Activated T-helper 1 cell treated with anti-CD3 and anti-CD28 coated beads, Interleukin-12 subunit alpha, Interleukin-12 subunit beta, Interleukin-2, Interleukin-4 antibody, amounts not matched to agents 30 ng/mL and 10 ng/mL and 1 ng/mL, durations not matched to agents 14 hours and 24 hours and 36 hours (primary cell): ENCODE data around the gene RECQL. TPM values are rescaled to one million over a fixed set of nuclear protein-coding genes. Genes with fewer than 3 reads are reported as not detected.
"Not testable (repeated sequence)": the region's sequence is repeated elsewhere in the genome, so short reads cannot be mapped to it uniquely, and the experiment has no call there.

Experiments
- DNase-seq: peaks from one replicate; pipeline ENCODE4 v3.0.0; 2021; ENCODE audit warnings: low spot score
- H3K27ac Mint-ChIP-seq: one replicate; pipeline ENCODE4 v1.8.0; 2021; ENCODE audit warnings: mild to moderate bottlenecking, mixed read lengths
- H3K27me3 Mint-ChIP-seq: one replicate; pipeline ENCODE4 v1.8.0; 2022; ENCODE audit warnings: mild to moderate bottlenecking, moderate library complexity, mixed read lengths; ENCODE audit not compliant: insufficient read depth
- H3K36me3 Mint-ChIP-seq: one replicate; pipeline ENCODE4 v1.8.0; 2021; ENCODE audit warnings: low read depth, mixed read lengths
- H3K4me1 Mint-ChIP-seq: one replicate; pipeline ENCODE4 v1.8.0; 2021; ENCODE audit warnings: low read depth, mixed read lengths
- H3K4me3 Mint-ChIP-seq: one replicate; pipeline ENCODE4 v1.8.0; 2021; ENCODE audit warnings: mild to moderate bottlenecking, moderate library complexity, mixed read lengths
- H3K9me3 Mint-ChIP-seq: one replicate; pipeline ENCODE4 v1.8.0; 2021; ENCODE audit warnings: mixed read lengths
- intact Hi-C: fragments of 100-400 bp; cut with micrococcal nuclease; formaldehyde crosslinking; loops from one replicate; pipeline ENCODE4 v1.15.1; 2024
- total RNA-seq: library from RNA; stranded (reverse); gene quantifications from 2 replicates; pipeline ENCODE4 v1.2.3, GENCODE V29; 2022

Gene RECQL
- total RNA-seq, 1 donor from 2014 or later = 56.4 TPM

DNA sequence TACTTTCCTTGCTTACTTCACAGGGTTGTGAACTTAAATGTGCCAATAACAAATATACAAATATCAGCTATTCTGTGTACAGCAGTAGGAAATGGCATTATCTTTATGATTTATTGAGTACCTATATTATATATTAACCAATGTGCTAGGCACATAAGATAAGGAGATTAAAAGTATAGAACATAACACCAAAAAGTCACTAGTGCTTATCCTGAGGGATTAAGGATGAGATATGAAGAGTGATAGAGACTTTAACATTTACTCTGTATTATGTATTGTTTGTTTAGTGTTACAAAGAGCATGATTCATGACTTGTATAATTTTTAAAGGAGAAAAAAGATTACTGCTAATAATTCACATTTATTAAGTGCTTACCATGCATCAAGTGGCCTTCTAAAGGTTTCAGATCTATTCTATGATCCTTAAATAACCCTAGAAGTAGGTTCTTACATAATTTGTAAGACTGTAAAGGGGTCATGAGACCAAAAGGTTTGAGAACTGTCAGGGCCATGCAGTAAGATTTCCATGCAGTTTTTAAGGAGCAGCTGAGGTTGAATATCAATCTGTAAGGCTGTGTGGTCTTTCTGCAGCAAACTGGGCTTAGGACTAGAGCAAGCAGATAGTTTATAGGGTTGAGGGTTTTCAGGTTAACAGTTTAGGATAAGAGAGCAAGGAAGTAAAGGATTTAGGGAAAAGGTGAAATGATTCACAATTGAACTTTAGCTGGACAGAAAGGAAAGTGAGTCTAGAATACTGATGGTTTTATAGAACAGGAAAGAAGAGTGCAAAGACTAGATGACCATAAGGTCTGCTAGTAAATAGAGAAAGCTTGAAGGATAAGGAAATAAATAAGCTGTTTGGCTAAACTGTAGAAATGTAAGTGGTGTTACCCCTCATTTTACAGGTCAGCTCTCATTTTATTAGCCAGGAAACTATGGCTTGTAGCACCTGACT lies 57.0 kb downstream of the RECQL start:
- H3K9me3 Mint-ChIP-seq = no peaks in the 10 kb centered on the region
- no peak overlapping the region for H3K27ac Mint-ChIP-seq
- H3K4me3 Mint-ChIP-seq = no peak overlapping the region
- H3K4me1 Mint-ChIP-seq = peaks cover 35% of the 10 kb centered on the region
- H3K27me3 Mint-ChIP-seq = no peaks in the 10 kb centered on the region
- intact Hi-C loops = no loop called here
- DNase-seq = no peak
- H3K36me3 Mint-ChIP-seq = peaks cover 55% of the 10 kb centered on the region

DNA sequence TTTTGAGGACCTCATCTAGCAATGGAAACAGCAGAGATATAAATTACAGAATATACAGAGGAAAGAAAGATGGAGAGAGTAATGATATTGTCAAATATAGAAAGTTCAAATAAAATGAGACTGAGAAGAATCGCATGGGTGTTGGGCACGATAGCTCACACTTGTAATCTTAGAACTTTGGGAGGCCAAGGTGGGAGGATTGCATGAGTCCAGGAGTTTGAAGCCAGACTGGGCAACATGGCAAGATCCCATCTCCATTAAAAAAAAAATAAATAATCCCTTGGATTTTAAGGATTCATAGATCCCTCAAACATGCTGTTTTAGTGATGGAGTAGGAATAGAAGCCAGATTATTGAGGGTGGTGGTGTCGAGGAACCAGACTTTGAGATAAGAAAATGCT lies 62.1 kb downstream of the RECQL start:
- DNase-seq = no peak
- peaks cover 5% of the 10 kb centered on the region for H3K27me3 Mint-ChIP-seq
- H3K9me3 Mint-ChIP-seq = no peaks in the 10 kb centered on the region
- peaks cover 41% of the 10 kb centered on the region for H3K4me1 Mint-ChIP-seq
- intact Hi-C loops = loop anchor here (2.0 to 10.0 kb wide), 3 partner anchors 37 to 605 kb away; partner anchors contain the start of gene CMAS
- H3K36me3 Mint-ChIP-seq = peaks cover 37% of the 10 kb centered on the region
- H3K27ac Mint-ChIP-seq = peak overlapping the region; percentile 95
- H3K4me3 Mint-ChIP-seq = peak overlapping the region; percentile 95

DNA sequence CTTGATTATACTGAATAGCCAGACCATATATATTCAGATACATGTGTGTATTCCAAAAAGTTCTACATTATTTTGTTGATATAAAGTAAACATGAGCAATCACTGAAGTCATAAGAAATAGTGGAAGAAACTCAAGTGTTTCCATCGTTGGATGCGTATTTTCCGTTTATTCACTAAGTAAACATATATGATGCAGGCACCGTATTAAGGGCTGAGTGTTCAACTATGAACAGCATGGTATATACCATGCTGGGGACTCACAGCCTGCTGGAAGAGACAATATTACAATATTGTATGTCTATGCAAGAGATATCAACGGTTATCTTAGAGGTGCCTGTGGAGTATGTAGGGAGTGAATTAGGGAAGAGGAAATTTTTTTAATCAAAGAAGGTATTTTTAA lies 62.8 kb downstream of the RECQL start:
- Mint-ChIP-seq H3K36me3 (peaks cover 33% of the 10 kb centered on the region), H3K27ac (peak overlapping the region; percentile 95), H3K4me1 (peaks cover 41% of the 10 kb centered on the region), H3K27me3 (peaks cover 5% of the 10 kb centered on the region), H3K9me3 (no peaks in the 10 kb centered on the region), H3K4me3 (peak overlapping the region; percentile 95)
- intact Hi-C loops = loop anchor here (1.0 to 10.0 kb wide), 4 partner anchors 38 to 606 kb away; partner anchors contain the start of genes CMAS and LDHB
- no peak for DNase-seq

DNA sequence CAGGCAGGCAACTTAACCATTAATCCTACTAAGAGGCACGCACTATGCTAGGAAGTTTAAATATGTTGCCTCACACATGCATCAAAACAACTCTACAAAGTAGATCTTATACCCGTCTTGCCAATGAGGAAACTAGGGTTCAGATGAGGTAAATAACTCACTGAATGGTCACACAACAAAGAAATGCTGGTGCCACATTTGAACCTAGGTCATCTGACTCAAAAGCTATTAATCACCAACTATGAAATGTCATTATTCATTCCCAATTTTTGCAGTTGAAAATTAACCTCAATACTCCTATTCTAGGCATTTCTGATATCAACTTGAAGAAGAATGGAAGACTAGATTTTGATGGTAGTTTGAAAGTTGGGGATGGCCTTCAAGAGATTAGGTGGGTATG lies 66.7 kb downstream of the RECQL start:
- intact Hi-C loops = loop anchor here (5.0 to 10.0 kb wide), 2 partner anchors 183 to 610 kb away; partner anchors contain the start of gene CMAS
- Mint-ChIP-seq H3K27me3 (peaks cover 7% of the 10 kb centered on the region), H3K27ac (no peak overlapping the region), H3K36me3 (peaks cover 9% of the 10 kb centered on the region), H3K9me3 (no peaks in the 10 kb centered on the region), H3K4me1 (peaks cover 19% of the 10 kb centered on the region), H3K4me3 (no peak overlapping the region)
- no peak for DNase-seq

DNA sequence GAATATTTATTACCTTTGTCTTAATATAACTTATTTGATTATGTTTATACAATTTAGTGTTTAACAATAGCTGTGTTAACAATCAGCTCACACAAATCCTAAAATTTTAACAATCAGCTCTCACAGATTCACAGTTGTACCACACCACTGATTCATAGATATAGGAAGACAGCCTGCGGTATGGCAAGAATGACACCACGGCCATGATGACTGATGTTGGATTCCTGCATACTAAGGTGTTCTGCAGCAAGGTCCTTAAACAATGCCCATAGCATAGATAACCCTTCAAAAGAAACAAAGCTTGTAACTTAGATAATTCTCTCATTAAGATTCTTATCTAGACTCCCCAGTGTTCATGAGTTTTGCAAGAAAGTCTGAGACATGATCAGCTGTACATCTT lies 67.9 kb downstream of the RECQL start:
- no peak for DNase-seq
- Mint-ChIP-seq H3K36me3 (peaks cover 2% of the 10 kb centered on the region), H3K9me3 (no peaks in the 10 kb centered on the region), H3K27ac (no peak overlapping the region), H3K27me3 (peaks cover 7% of the 10 kb centered on the region), H3K4me3 (no peak overlapping the region), H3K4me1 (peaks cover 8% of the 10 kb centered on the region)
- intact Hi-C loops = loop anchor here (10.0 kb wide), 1 partner anchor 611 kb away; the partner anchor contains the start of gene CMAS

DNA sequence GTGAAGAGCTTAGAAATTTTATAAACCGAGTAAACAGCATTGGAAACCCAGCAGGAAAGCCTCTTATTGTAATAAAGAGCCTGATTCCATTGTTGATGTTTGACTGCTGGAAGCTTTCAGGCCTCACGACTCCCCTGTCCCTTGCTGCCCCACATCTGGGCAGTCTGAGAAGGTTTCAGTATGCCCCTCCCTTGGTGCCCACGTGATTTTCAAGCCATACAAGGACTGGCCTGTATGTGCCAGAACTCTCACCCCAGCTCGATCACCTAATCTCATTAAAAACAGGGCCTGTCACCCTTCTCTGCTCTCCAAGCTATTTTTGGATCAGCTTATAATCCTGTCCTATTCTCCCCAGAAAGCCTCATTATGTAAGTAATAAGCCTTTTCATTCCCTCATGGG lies 71.4 kb downstream of the RECQL start:
- H3K36me3 Mint-ChIP-seq = no peaks in the 10 kb centered on the region
- intact Hi-C loops = loop anchor here (10.0 kb wide), 1 partner anchor 615 kb away; the partner anchor contains the start of gene CMAS
- H3K4me3 Mint-ChIP-seq = no peak overlapping the region
- no peaks in the 10 kb centered on the region for H3K4me1 Mint-ChIP-seq
- DNase-seq = no peak
- peaks cover 10% of the 10 kb centered on the region for H3K9me3 Mint-ChIP-seq
- peaks cover 12% of the 10 kb centered on the region for H3K27me3 Mint-ChIP-seq
- H3K27ac Mint-ChIP-seq = no peak overlapping the region

DNA sequence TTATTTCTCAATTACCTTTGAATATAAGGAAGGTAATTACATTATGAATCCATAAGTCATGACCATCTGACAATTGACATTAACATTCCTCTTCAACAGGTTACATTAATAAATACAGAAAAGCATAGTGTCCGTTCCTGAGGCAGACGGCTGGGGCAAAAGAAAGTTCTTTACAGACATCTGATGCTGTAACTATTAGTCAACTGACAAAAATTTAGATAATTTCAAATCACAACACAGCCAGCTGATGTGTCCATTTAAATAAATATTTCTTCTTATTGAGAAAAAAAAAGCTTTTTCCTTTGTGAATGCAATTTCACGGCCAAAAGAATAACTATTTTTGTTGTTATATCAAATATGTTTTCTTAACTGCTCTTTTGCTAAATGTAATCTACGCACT lies 73.2 kb downstream of the RECQL start:
- Mint-ChIP-seq H3K36me3 (no peaks in the 10 kb centered on the region), H3K27ac (no peak overlapping the region), H3K4me1 (no peaks in the 10 kb centered on the region), H3K27me3 (peaks cover 10% of the 10 kb centered on the region), H3K9me3 (peaks cover 11% of the 10 kb centered on the region), H3K4me3 (no peak overlapping the region)
- no peak for DNase-seq
- intact Hi-C loops = no loop called here

DNA sequence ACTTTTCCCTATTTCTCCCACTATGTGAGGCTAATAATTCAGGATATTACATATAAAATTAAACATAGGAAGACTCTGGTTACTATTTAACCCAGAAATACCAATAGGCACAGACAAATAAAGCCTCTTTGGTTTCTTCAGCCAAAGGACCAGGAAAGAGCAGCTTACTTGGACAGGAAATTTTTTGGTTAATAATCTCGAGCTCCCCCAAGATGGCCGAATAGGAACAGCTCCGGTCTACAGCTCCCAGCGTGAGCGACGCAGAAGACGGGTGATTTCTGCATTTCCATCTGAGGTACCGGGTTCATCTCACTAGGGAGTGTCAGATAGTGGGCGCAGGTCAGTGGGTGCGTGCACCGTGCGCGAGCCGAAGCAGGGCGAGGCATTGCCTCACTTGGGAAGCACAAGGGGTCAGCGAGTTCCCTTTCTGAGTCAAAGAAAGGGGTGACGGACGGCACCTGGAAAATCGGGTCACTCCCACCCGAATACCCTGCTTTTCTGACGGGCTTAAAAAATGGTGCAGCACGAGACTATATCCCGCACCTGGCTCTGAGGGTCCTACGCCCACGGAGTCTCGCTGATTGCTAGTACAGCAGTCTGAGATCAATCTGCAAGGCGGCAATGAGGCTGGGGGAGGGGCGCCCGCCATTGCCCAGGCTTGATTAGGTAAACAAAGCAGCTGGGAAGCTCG lies 82.3 kb downstream of the RECQL start:
- DNase-seq, H3K9me3 Mint-ChIP-seq, H3K36me3 Mint-ChIP-seq, H3K4me1 Mint-ChIP-seq, intact Hi-C loops, H3K27ac Mint-ChIP-seq, H3K4me3 Mint-ChIP-seq: not testable (repeated sequence)
- peaks cover 16% of the 10 kb centered on the region for H3K27me3 Mint-ChIP-seq

Other genes starting within 250 kb of the RECQL start
- gene SLCO1A2, start 166.7 kb downstream of the RECQL start, total RNA-seq = not detected in 2 replicates
- not detected in 2 replicates for gene IAPP, start 128.7 kb downstream of the RECQL start, total RNA-seq
- 36.0 TPM in 2 replicates for gene PYROXD1, start 64.0 kb downstream of the RECQL start, total RNA-seq
- gene GOLT1B, start 154 bp upstream of the RECQL start, total RNA-seq = 42.6 and 46.5 TPM in 2 replicates
- 0.49 and 1.0 TPM in 2 replicates for gene SPX, start 24.7 kb upstream of the RECQL start, total RNA-seq
- gene GYS2, start 103.2 kb upstream of the RECQL start, total RNA-seq = 0.16 TPM in 1 of 2 replicates, not detected in the other
- gene LDHB, start 156.2 kb upstream of the RECQL start, total RNA-seq = 1,359 and 1,451 TPM in 2 replicates